ENCODE data around the gene NOX3. TPM values are rescaled to one million over a fixed set of nuclear protein-coding genes. Genes with fewer than 3 reads are reported as not detected.

NOX3 gene
- total RNA-seq, 1 experiment from 2014 or later: not detected

GRCh38 chr6:155417454-155417853 lies 38.2 kb downstream of the NOX3 start:
- Mint-ChIP-seq H3K4me1 (peaks cover 29 to 35% of the 10 kb centered on the region in 2 experiments), H3K36me3 (ENCODE audit: insufficient read depth in 1 of 3, low read depth in 3 of 3) (no peaks in the 10 kb centered on the region), H3K4me3 (no peak overlapping the region), H3K27ac (no peak overlapping the region), H3K27me3 (ENCODE audit: low read depth) (no peaks in the 10 kb centered on the region), H3K9me3 (no peaks in the 10 kb centered on the region)
- no peak for DNase-seq
- H3K18ac ChIP-seq (ENCODE audit: insufficient read length, low read depth, low read length): no peak overlapping the region
- H4K91ac ChIP-seq (ENCODE audit: insufficient read length, low read depth, low read length): no peak overlapping the region
- H3K4me1 ChIP-seq (ENCODE audit: insufficient read depth, low read length): 0 out of 2 replicates have a peak, but pooled peaks cover 1% of the 10 kb centered on the region
- no peak overlapping the region for H2AFZ ChIP-seq (ENCODE audit: low read length)
- no peak overlapping the region for H3K4me2 ChIP-seq (ENCODE audit: insufficient read depth, insufficient read length, low read length)
- no peak overlapping the region for H2BK120ac ChIP-seq (ENCODE audit: low read depth, low read length, poor library complexity, severe bottlenecking)
- H2BK20ac ChIP-seq (ENCODE audit: low read depth, low read length, poor library complexity, severe bottlenecking): no peak overlapping the region
- no peak overlapping the region for H4K5ac ChIP-seq (ENCODE audit: insufficient read length, low read depth, low read length)
- no peak overlapping the region for H2BK12ac ChIP-seq (ENCODE audit: insufficient read length, low read depth, low read length)
- H3K14ac ChIP-seq (ENCODE audit: insufficient read depth, low read length): no peak overlapping the region
- no peak overlapping the region for H3K9ac ChIP-seq (ENCODE audit: extremely low read depth, insufficient read length, low read length)
- no peak overlapping the region for H3K56ac ChIP-seq (ENCODE audit: insufficient read length, low read depth, low read length)
- no peak overlapping the region for H3K23ac ChIP-seq (ENCODE audit: insufficient read length, low read depth, low read length)
- H2AK5ac ChIP-seq (ENCODE audit: insufficient read length, low read length): no peak overlapping the region
- H3K9me3 ChIP-seq (ENCODE audit: control insufficient read depth, low read depth, low read length): no peaks in the 10 kb centered on the region
- H2BK5ac ChIP-seq (ENCODE audit: insufficient read length, low read length): no peak overlapping the region
- H4K8ac ChIP-seq (replicated peaks; ENCODE audit: insufficient read length, low read depth, low read length): no peak overlapping the region
- H3K27ac ChIP-seq (ENCODE audit: insufficient read length, low read depth, low read length): no peak overlapping the region
- no peaks in the 10 kb centered on the region for H3K79me1 ChIP-seq (ENCODE audit: insufficient read depth, low read depth, low read length, poor library complexity, severe bottlenecking)
- no peak overlapping the region for H2BK15ac ChIP-seq (ENCODE audit: low read depth, low read length)
- H3K4ac ChIP-seq (ENCODE audit: low read depth, low read length): no peak overlapping the region
- no peak overlapping the region for H3T11ph ChIP-seq (ENCODE audit: low read length)
- H3K79me2 ChIP-seq (ENCODE audit: insufficient read depth, low read length): no peaks in the 10 kb centered on the region
- no peaks in the 10 kb centered on the region for H3K27me3 ChIP-seq (ENCODE audit: insufficient read depth, low read length)
- no peaks in the 10 kb centered on the region for H4K20me1 ChIP-seq (ENCODE audit: control insufficient read depth, insufficient read depth, insufficient read length)
- no peaks in the 10 kb centered on the region for H3K23me2 ChIP-seq (ENCODE audit: insufficient read length, low read depth, low read length, poor library complexity, severe bottlenecking)
- no peak for TF ChIP-seq CTCF (conservative IDR thresholded peaks at IDR 0.05)
- no CpG with 5 or more reads among the region's 3 CpGs for WGBS (ENCODE audit: extremely low coverage, insufficient read length, low lambda C conversion rate)
